Measurements from ENCODE around the gene CACTIN.

CACTIN gene

DNA sequence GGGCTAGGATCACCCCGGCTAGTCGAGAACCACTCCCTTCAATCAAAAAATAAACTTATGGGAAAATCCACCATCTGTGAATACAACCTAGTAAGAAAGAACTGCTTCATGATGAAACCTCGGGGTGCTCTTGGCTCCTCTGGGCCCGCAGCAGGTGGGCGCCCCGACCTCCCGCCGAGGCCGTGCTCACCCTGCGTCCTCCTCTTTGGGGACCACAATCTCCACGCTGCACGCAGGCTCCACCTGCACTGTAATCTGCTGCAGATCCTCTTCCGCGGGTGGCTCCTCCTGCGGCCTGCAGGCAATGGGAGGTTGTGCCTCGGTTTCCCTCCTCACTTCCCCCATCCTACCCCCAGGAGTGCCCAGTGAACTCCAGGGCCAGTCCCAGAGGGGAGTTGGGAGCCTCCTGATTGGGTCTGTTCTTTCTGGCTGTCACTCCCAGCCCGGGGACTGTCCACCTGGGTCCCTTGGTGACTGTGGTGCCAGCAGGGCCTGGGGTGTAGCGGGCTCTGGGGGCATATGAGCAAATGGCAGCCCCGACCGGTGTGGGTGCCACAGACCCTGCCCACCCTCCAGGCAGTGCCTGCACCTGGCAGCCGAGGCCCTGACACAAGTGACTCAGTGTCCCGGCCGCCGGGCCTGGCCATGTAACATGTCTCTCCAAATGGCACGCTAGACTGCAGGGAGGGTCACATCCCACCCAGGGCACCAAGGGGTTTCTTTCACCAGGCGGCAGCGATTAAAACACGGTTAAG, 15.1 kb upstream of the CACTIN start:
- no peaks in the 10 kb centered on the region for H3K27me3 ChIP-seq (ENCODE audit: control insufficient read depth, insufficient read depth, low read length)
- peaks cover 23% of the 10 kb centered on the region for H3K36me3 ChIP-seq (ENCODE audit: control insufficient read depth, insufficient read depth, low read length)
- H3K9me3 ChIP-seq (ENCODE audit: control insufficient read depth, insufficient read depth, low read length), result no peaks in the 10 kb centered on the region
- no peak overlapping the region for H3K4me3 ChIP-seq (ENCODE audit: low read depth, low read length)
- H3K9ac ChIP-seq (ENCODE audit: low read depth, low read length), result no peak overlapping the region
- no peaks in the 10 kb centered on the region for H3K4me1 ChIP-seq (ENCODE audit: control insufficient read depth, insufficient read depth, low read length)

DNA sequence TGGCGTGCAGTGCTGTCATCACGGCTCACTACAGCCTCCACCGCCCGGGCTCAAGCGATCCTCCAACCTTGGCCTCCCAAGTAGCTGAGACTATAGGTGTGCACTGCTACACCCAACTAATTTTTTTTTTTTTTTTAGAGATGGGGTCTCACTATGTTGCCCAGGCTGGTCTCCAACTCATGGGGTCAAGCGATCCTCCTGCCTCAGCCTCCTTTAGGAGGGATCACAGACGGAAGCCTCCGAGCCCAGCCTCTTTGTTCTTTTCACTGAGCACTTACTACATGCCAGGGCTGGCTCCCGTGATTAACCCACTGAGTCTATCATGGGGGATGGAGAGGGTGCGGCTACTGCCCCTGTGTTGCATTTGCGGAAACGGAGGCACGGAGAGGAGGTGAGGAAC, 12.9 kb upstream of the CACTIN start:
- no peaks in the 10 kb centered on the region for H3K4me1 ChIP-seq (ENCODE audit: control insufficient read depth, insufficient read depth, low read length)
- no peak overlapping the region for H3K4me3 ChIP-seq (ENCODE audit: low read depth, low read length)
- peaks cover 17% of the 10 kb centered on the region for H3K36me3 ChIP-seq (ENCODE audit: control insufficient read depth, insufficient read depth, low read length)
- H3K27me3 ChIP-seq (ENCODE audit: control insufficient read depth, insufficient read depth, low read length), result no peaks in the 10 kb centered on the region
- H3K9ac ChIP-seq (ENCODE audit: low read depth, low read length), result no peak overlapping the region
- H3K9me3 ChIP-seq (ENCODE audit: control insufficient read depth, insufficient read depth, low read length), result no peaks in the 10 kb centered on the region

DNA sequence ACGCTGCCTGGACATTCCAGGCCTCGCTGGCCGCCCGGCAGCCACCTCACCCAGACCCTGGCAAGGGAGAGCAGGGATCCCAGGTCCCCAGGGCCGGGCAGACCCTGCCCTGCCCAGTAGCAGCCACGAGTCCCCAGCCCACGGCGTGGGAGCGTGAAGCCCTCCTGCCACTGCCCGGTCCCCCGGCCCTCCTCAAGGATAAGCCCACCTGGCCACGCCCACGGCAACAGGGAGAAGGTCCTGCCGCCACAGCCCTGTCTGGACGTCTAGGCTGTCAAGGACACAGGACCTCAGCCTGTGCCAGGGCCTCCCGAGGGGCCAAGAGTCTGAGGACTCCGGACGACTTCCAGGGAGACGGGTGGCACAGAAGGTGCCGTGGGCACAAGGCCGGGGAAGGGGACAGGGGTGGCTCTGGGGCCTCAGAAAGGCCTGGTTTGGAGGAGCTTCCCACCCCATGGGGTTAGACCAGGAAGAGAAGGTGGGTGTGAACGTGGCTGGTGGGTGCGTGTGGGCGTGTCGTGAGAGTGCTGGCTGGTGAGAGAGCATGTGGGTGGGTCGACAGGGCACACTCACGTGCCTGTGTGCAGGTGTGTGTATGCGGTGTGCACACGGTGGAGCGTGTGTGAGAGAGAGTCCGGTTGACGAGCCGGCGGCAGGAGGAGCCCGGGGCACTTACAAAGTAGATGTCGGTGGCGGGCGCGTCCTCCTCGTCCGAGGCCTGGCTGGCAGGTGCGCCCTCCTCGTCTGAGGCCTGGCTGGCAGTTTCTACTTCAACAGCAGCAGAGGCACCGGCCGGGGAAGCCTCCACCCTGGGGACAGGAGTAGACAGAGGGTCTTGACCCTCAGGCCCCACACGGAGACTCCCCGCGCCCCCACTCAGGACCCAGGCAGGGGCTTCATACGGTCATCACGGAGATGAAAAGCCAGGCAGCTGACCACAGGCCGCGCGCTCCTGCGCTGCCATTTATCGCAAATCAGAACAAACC, 11.9 kb upstream of the CACTIN start:
- no peaks in the 10 kb centered on the region for H3K27me3 ChIP-seq (ENCODE audit: control insufficient read depth, insufficient read depth, low read length)
- H3K9me3 ChIP-seq (ENCODE audit: control insufficient read depth, insufficient read depth, low read length), result no peaks in the 10 kb centered on the region
- no peaks in the 10 kb centered on the region for H3K4me1 ChIP-seq (ENCODE audit: control insufficient read depth, insufficient read depth, low read length)
- H3K9ac ChIP-seq (ENCODE audit: low read depth, low read length), result no peak overlapping the region
- peaks cover 17% of the 10 kb centered on the region for H3K36me3 ChIP-seq (ENCODE audit: control insufficient read depth, insufficient read depth, low read length)
- H3K4me3 ChIP-seq (ENCODE audit: low read depth, low read length), result no peak overlapping the region

DNA sequence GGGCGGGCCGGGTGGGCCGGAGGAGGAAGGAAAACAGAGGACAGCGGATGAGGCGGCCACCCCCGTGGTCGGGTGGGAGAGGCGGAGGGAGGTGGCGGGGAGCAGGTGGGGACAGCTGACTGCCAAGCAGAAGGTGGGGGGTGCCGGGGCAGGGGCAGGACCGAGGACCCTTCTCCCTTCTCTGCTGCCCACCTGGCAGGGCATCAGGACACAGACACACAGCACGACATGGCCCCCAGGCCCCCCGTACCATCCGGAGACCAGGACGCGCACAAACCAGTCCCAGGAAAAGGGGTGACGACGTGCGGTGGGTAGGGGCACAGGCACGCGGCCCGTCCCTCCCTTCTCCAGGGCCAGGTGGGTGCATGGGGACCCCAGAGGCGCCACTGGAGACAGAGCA, 11.0 kb upstream of the CACTIN start:
- no peaks in the 10 kb centered on the region for H3K9me3 ChIP-seq (ENCODE audit: control insufficient read depth, insufficient read depth, low read length)
- H3K27me3 ChIP-seq (ENCODE audit: control insufficient read depth, insufficient read depth, low read length), result no peaks in the 10 kb centered on the region
- no peaks in the 10 kb centered on the region for H3K4me1 ChIP-seq (ENCODE audit: control insufficient read depth, insufficient read depth, low read length)
- no peak overlapping the region for H3K4me3 ChIP-seq (ENCODE audit: low read depth, low read length)
- peaks cover 24% of the 10 kb centered on the region for H3K36me3 ChIP-seq (ENCODE audit: control insufficient read depth, insufficient read depth, low read length)
- H3K9ac ChIP-seq (ENCODE audit: low read depth, low read length), result no peak overlapping the region

DNA sequence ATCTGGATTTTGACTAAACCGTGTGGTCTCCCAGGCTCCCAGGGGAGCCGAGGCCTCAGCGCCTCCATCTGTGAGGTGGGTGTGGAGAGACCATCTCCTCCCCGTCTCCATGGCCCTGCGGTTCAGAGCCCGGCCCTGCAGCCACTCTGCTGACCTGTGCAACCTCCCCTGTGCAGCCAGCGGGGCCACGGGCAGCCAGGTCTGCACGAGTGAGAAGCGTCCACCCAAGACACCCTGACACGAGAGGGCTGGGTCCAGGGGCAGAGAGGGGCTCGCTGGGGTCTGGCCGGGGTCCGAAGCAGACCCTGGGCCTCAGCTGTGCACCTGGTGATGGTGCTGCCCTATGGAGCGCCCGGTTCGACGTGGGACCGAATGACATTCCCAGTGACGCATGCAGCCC, 10.4 kb upstream of the CACTIN start:
- Histone ChIP-seq H3K9me3 (ENCODE audit: control insufficient read depth, insufficient read depth, low read length) (no peaks in the 10 kb centered on the region), H3K36me3 (ENCODE audit: control insufficient read depth, insufficient read depth, low read length) (peaks cover 25% of the 10 kb centered on the region), H3K27me3 (ENCODE audit: control insufficient read depth, insufficient read depth, low read length) (no peaks in the 10 kb centered on the region), H3K9ac (ENCODE audit: low read depth, low read length) (no peak overlapping the region), H3K4me1 (ENCODE audit: control insufficient read depth, insufficient read depth, low read length) (no peaks in the 10 kb centered on the region), H3K4me3 (ENCODE audit: low read depth, low read length) (no peak overlapping the region)

DNA sequence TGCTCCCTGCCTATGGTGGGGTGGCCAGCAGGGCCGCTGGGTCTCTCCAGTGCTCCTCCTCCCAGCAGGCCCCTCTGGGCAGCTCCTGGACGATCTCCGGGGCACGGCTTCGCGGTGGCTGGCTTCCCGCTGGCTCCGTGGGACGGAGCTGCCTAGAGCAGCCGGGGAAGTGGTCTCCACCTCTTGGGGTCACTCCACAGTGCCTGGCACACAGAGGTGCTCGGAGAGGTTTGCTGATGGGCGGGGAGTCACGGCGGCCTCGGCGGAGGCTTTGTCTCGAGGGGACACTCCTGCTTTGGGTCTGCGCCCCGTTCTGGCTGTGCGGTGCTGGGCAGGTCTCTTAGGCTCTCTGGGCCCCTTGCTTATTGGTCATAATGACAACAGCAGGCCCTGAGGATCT, 9.9 kb upstream of the CACTIN start:
- no peak overlapping the region for H3K4me3 ChIP-seq (ENCODE audit: low read depth, low read length)
- H3K9ac ChIP-seq (ENCODE audit: low read depth, low read length), result no peak overlapping the region
- H3K9me3 ChIP-seq (ENCODE audit: control insufficient read depth, insufficient read depth, low read length), result no peaks in the 10 kb centered on the region
- H3K27me3 ChIP-seq (ENCODE audit: control insufficient read depth, insufficient read depth, low read length), result no peaks in the 10 kb centered on the region
- H3K4me1 ChIP-seq (ENCODE audit: control insufficient read depth, insufficient read depth, low read length), result no peaks in the 10 kb centered on the region
- H3K36me3 ChIP-seq (ENCODE audit: control insufficient read depth, insufficient read depth, low read length), result peaks cover 25% of the 10 kb centered on the region

DNA sequence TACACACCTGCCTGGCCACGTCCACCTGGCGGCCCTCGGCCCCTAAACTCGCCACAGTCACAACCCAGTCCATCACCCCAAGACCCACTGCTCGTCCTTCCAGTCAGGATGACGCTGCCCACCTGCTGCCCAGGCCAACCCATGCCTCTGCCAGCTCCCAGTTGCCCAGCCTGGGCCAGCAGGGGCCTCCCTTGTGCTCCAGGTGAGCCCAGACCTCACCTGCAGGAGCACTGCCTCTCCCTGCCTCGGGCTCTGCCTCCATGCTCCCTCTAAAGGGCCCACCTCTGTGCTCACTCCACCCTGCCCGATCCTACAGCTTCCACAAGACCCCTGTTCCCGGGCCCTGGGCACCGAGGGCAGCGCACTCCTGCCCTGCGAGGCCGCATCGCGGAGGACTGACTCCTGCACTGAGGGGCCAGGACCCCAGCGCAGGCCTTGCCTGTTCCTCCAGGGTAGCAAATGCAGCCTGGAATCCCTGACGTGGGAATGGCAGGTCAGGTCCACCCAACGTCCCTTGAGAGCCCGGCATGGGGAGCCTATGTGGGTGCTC, 8.0 kb upstream of the CACTIN start:
- H3K9ac ChIP-seq (ENCODE audit: low read depth, low read length), result no peak overlapping the region
- H3K36me3 ChIP-seq (ENCODE audit: control insufficient read depth, insufficient read depth, low read length), result peaks cover 22% of the 10 kb centered on the region

DNA sequence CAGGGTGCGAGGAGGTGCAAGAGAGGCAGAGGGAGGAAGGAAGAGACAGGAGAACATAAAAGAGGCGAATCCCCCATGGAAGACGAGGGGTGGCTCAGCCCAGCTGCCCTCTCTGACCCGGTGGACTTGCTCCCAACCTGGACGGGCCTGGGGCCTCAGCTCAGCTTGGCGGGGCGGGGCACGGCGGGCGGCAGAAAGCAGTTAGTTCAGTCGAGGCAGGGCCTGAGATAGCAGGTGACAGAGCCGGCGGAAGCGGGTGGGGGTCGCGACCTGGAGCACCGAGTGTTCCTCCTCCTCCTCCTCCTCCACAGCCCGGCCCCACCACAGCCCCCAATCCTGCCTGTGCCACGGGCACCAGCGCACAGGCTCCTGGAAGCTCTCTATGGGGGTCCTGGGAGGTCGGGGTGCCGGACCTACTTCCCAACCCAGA, 7.0 kb upstream of the CACTIN start:
- Histone ChIP-seq H3K4me1 (ENCODE audit: control insufficient read depth, insufficient read depth, low read length) (no peaks in the 10 kb centered on the region), H3K9ac (ENCODE audit: low read depth, low read length) (no peak overlapping the region), H3K4me3 (ENCODE audit: low read depth, low read length) (no peak overlapping the region), H3K27me3 (ENCODE audit: control insufficient read depth, insufficient read depth, low read length) (no peaks in the 10 kb centered on the region), H3K36me3 (ENCODE audit: control insufficient read depth, insufficient read depth, low read length) (peaks cover 16% of the 10 kb centered on the region), H3K9me3 (ENCODE audit: control insufficient read depth, insufficient read depth, low read length) (no peaks in the 10 kb centered on the region)

More for the DNA sequence above, 8.0 kb upstream of the CACTIN start:
- Histone ChIP-seq H3K4me3 (ENCODE audit: low read depth, low read length) (no peak overlapping the region), H3K4me1 (ENCODE audit: control insufficient read depth, insufficient read depth, low read length) (no peaks in the 10 kb centered on the region), H3K9me3 (ENCODE audit: control insufficient read depth, insufficient read depth, low read length) (no peaks in the 10 kb centered on the region), H3K27me3 (ENCODE audit: control insufficient read depth, insufficient read depth, low read length) (no peaks in the 10 kb centered on the region)

DNA sequence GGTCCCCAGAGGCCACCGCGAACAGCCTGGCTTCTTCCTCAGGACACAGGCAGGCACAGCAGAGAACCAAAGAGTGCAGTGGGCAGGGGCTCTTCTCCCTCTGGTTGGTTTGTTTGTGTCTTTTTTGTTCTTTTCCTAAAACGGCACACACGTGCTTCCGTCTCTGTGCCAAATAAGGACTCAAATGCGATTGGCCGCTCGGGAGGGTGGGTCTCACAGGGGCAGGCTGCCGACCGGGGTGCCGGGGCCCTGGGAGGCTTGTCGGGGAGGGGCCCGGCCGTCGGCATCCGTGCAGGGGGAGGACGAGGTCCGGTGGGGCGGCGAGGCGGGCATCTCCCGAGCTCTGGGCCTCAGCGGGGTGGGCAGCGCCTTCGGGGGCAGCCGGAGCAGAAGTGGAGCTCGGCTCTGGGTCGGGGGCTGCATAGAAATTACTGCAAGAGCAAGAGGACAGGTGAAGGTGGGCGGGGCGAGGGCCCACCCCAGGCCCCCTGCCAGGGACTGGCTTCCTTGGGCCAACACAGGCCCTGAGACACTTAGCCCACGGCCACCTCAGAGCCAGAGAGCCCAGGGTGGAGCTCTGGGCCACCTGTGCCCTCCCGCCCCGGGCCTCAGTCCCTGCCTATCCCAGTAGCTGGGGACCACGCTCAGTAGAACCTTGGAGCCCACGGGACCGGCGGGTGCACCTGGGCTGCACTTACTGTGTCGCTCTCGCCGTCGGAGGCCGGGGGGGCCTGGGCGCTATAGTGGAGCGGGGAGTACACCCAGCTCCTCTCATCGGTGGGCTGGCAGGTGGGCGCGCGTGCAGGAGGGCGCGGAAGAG, 6.4 kb upstream of the CACTIN start:
- Histone ChIP-seq H3K36me3 (ENCODE audit: control insufficient read depth, insufficient read depth, low read length) (peaks cover 13% of the 10 kb centered on the region), H3K4me1 (ENCODE audit: control insufficient read depth, insufficient read depth, low read length) (no peaks in the 10 kb centered on the region), H3K9ac (ENCODE audit: low read depth, low read length) (no peak overlapping the region), H3K4me3 (ENCODE audit: low read depth, low read length) (no peak overlapping the region), H3K9me3 (ENCODE audit: control insufficient read depth, insufficient read depth, low read length) (no peaks in the 10 kb centered on the region), H3K27me3 (ENCODE audit: control insufficient read depth, insufficient read depth, low read length) (no peaks in the 10 kb centered on the region)

DNA sequence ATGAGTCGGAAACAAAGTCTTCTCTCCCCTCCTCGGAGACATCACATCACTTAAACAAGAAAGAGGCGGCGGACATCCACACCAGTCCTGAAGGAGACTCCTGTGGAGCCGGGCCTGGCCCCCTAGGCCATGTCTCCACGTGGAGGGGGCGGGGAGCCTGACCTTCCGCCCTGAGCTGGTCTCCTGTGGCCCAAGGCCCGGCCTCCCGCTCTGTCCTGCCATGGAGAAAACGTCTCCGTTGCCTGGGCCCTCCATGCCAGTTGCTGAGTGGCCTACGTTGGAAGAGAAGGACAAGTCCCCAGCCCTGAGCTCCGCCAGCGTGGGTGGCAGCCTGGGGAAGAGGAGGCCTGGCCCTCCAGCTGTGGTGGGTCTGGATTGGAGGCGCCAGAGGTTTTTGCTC, 5.5 kb upstream of the CACTIN start:
- Histone ChIP-seq H3K4me1 (ENCODE audit: control insufficient read depth, insufficient read depth, low read length) (no peaks in the 10 kb centered on the region), H3K36me3 (ENCODE audit: control insufficient read depth, insufficient read depth, low read length) (peaks cover 13% of the 10 kb centered on the region), H3K9ac (ENCODE audit: low read depth, low read length) (no peak overlapping the region)

More for the DNA sequence above, 5.5 kb upstream of the CACTIN start:
- no peaks in the 10 kb centered on the region for H3K9me3 ChIP-seq (ENCODE audit: control insufficient read depth, insufficient read depth, low read length)
- no peak overlapping the region for H3K4me3 ChIP-seq (ENCODE audit: low read depth, low read length)
- no peaks in the 10 kb centered on the region for H3K27me3 ChIP-seq (ENCODE audit: control insufficient read depth, insufficient read depth, low read length)

Measured in iPS-15b (cell line).